Hematopoietic multipotent progenitor cell (in vitro differentiated cells): ENCODE measurements around the gene CRPPA. TPM values are rescaled to one million over a fixed set of nuclear protein-coding genes. Genes with fewer than 3 reads are reported as not detected.
"Not testable (repeated sequence)": the region's sequence is repeated elsewhere in the genome, so short reads cannot be mapped to it uniquely, and the experiment has no call there.

Experiments used
- DNase-seq, 3 donors: peaks; one replicate each; pipeline ENCODE4 v3.0.0-alpha.2; 2011 to 2015; ENCODE audit warnings: low read depth in 2 of 3, low spot score in 2 of 3
- small RNA-seq: library from RNA; depleted of rRNA; stranded (forward); fragments of <200 nt; gene quantifications from one replicate; pipeline ENCODE3, GENCODE V24; 2012
- total RNA-seq: library from RNA; depleted of rRNA; stranded (reverse); fragments of >200 nt; gene quantifications from one replicate; pipeline ENCODE4 v1.2.3, GENCODE V29; 2012

The CRPPA gene
- total RNA-seq, 1 donor = 2.7 TPM

DNA sequence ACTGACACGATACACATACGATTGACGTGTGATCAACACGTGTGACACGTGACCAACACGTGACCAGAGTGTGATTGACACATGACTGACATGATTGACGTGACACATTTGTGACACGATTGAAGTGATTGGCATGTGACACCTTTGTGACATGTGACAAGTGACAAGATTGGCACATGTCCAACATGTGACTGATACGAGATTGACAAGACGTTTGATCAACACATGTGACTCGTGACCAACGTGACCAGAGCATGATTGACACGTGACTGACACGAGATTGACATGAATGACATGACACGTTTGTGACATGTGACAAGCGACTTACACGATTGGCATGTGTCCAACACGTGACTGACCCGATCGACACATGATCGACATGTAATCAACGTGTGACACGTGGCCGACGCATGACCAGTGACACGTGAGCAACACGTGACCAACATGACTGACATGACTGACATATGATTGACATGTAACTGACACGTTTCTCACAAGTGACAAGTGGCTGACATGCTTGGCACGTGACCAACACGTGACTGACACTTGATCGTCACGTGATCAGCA is 22.0 kb downstream of the CRPPA start:
- DNase-seq = peak in 1 of 3 donors; percentile 68

GRCh38 chr7:16398146-16399017 is 23.0 kb downstream of the CRPPA start:
- peak in 1 of 3 donors; percentile 46 for DNase-seq

DNA sequence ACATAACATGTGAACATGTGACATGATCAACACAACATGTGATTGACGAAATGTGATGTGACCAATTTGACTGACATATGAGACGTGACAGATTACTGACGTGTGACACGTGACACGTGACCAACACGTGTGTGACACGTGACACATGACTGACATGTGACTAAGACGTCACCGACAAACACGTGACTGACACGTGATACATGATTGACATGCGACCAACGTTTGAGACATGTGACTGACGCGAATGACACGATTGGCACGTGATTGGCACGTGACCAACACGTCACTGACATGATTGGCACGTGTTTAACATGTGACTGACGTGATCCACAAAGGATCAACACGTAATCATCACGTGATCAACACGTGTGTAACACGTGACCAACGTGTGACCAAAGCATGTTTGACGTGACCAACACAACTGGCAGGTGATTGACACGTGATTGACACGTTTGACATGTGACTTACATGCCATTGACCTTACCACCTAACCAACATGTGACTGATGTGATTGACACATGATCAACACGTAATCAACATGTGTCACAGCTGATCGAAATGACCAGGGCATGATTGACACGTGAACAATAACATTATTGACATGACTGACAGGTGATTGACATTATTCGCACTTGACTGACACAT is 23.7 kb downstream of the CRPPA start:
- DNase-seq = no peak

GRCh38 chr7:16396766-16397500 is 24.4 kb downstream of the CRPPA start:
- DNase-seq = no peak

DNA sequence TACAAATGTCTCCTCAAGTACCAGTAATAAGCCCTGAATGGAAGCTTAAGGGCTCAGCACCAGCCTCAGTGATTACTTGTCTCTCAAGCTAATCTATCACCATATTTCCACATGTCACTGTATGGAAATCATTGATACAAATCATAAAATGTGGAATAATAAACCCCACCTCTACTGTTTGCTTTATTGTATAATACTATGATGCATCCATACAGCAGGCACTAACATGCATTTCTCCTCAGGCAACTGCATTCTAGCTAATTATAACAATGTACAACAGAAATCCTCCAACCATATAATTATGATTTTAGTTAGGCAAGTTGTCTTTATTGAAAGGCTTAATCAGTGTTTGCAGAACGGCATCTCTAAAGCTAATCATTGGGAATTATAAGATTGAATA is 26.2 kb downstream of the CRPPA start:
- DNase-seq = no peak

DNA sequence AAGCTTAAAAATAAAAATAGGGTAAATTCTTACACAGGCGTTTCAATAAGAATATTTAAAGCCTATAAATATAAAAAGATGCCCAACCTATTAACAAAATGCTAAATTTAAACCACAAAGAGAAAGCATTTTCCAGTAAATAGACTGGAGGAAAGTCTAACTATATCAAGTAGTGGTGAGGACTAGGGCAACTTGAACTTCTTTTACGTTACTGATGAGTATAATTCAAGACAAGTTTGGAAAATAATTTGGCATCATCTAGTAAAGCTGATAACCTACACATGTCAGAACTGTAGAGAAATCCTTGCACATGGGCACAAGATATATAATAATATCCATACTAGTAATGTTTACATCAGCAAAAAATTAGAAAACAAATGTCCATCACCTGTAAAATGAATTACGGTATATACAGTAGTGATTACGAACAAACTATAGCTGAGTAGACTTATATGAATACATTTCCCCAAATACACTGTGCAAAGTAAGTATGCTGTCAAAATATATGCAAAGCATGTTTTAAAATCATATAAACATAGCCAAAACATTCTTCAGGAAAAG is 27.4 kb downstream of the CRPPA start:
- no peak for DNase-seq

DNA sequence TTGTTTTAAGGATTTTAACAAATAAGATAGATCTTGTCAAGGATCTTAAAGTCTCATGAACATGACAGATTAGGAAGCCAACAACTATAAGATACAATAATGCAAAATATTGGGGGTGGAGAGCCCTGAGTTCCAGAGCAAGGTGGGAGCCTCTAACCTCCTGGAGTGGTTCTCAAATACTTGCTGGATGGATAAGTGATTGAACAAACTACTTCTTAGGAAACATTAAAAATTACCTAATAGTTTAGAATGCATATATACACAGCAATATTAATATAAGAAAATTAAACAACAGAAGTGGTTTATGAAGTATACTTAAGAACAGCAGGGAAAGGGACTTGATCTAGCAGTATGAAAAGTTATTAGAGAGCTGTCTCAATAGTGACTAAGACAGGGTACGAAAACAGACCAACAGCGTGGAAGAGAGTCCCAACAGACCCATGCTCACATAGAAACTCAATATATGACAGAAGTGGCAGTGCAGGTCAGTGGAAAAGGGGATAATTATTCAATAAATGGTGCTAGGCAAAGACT is 28.3 kb downstream of the CRPPA start:
- no peak for DNase-seq

DNA sequence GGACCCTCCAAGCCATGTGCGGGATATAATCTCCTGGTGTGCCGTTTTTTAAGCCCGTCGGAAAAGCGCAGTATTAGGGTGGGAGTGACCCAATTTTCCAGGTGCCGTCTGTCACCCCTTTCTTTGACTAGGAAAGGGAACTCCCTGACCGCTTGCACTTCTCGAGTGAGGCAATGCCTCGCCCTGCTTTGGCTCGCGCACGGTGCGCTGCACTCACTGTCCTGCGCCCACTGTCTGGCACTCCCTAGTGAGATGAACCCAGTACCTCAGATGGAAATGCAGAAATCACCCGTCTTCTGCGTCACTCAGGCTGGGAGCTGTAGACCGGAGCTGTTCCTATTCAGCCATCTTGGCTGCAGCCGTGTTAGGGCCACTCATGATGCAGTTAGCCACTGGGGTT is 37.6 kb downstream of the CRPPA start:
- DNase-seq = not testable (repeated sequence)

DNA sequence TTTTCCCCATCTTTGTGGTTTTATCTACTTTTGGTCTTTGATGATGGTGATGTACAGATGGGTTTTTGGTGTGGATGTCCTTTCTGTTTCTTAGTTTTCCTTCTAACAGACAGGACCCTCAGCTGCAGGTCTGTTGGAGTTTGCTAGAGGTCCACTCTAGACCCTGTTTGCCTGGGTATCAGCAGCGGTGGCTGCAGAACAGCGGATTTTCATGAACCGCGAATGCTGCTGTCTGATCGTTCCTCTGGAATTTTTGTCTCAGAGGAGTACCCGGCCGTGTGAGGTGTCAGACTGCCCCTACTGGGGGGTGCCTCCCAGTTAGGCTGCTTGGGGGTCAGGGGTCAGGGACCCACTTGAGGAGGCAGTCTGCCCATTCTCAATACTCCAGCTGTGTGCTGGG is 38.2 kb downstream of the CRPPA start:
- DNase-seq = not testable (repeated sequence)

Small RNA genes lying within 50 kb of the gene (small RNA-seq; reads per million reads assigned to genes)
- not detected for gene AC005014.3

Other genes starting within 250 kb of the CRPPA start
- gene SOSTDC1, start 44.2 kb upstream of the CRPPA start, total RNA-seq = under 0.01 TPM
- gene LRRC72, start 105.3 kb upstream of the CRPPA start, total RNA-seq = not detected
- gene ANKMY2, start 224.2 kb upstream of the CRPPA start, total RNA-seq = 13.7 TPM
- gene BZW2, start 224.6 kb upstream of the CRPPA start, total RNA-seq = 42.3 TPM